ENCODE results near the gene RHOG. TPM values are rescaled to one million over a fixed set of nuclear protein-coding genes. Genes with fewer than 3 reads are reported as not detected.

The RHOG gene
- total RNA-seq, 1 donor from 2014 or later = 5.5 TPM

DNA sequence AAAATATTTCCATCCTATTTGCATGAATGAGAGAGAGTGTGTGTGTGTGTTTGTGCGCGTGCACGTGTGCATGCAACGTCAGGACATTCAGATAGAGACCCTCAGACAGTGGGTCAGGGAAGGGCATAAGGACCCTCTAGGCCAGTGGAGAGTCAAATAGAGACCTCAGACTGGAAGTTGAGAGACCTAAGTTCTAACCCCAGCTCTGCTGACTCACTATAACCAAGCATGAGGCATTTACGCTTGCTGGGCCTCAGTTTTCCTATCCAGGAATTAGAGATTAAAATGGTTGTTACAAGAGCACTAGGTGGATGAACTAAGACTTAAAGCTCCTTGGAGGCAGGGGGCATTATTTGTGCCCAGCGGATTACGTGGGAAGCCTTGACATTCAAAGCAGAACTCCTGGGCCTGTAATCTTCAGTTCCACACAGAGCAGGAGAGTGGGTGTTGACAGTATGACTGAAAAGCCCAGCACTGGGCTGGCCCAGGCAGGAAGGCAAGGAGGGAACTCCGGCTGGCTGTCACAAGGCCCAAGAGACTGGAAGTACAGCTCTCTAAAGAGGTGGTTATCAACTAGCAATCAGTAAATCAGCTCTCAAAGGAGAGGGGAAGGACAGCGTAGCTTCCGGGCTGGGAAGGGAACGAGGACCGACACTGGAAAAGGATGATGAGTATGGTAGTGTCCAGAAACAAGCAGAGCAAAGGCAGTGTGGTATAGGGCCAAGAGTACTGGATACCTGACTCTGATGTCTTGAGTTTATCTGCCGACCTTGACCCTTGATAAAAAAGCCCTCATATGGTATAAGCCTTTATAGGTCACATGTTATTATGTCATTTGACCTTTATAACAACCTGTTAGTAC is 9.2 kb downstream of the RHOG start:
- Histone ChIP-seq H3K36me3 (ENCODE audit: control insufficient read depth, insufficient read depth, low read length) (peaks cover 12% of the 10 kb centered on the region), H3K4me3 (ENCODE audit: low read depth, low read length) (no peak overlapping the region), H3K27me3 (ENCODE audit: control insufficient read depth, insufficient read depth, low read length) (no peaks in the 10 kb centered on the region)
- no peak for DNase-seq (ENCODE audit: low read depth)
- FAIRE-seq = no peak
- TF ChIP-seq, protein P1, sequence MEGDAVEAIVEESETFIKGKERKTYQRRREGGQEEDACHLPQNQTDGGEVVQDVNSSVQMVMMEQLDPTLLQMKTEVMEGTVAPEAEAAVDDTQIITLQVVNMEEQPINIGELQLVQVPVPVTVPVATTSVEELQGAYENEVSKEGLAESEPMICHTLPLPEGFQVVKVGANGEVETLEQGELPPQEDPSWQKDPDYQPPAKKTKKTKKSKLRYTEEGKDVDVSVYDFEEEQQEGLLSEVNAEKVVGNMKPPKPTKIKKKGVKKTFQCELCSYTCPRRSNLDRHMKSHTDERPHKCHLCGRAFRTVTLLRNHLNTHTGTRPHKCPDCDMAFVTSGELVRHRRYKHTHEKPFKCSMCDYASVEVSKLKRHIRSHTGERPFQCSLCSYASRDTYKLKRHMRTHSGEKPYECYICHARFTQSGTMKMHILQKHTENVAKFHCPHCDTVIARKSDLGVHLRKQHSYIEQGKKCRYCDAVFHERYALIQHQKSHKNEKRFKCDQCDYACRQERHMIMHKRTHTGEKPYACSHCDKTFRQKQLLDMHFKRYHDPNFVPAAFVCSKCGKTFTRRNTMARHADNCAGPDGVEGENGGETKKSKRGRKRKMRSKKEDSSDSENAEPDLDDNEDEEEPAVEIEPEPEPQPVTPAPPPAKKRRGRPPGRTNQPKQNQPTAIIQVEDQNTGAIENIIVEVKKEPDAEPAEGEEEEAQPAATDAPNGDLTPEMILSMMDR (IDR thresholded peaks at IDR 0.05; ENCODE audit: insufficient read depth, low read length, severe bottlenecking) = no peak

GRCh38 chr11:3830730-3831129 is 10.0 kb downstream of the RHOG start:
- Histone ChIP-seq H3K4me3 (ENCODE audit: low read depth, low read length) (no peak overlapping the region), H3K27me3 (ENCODE audit: control insufficient read depth, insufficient read depth, low read length) (no peaks in the 10 kb centered on the region), H3K36me3 (ENCODE audit: control insufficient read depth, insufficient read depth, low read length) (peaks cover 12% of the 10 kb centered on the region)
- TF ChIP-seq, protein P1 (IDR thresholded peaks at IDR 0.05; ENCODE audit: insufficient read depth, low read length, severe bottlenecking) = no peak
- FAIRE-seq = no peak
- no peak for DNase-seq (ENCODE audit: low read depth)

- TF ChIP-seq, protein P1 (IDR thresholded peaks at IDR 0.05; ENCODE audit: insufficient read depth, low read length, severe bottlenecking) = no peak
- DNase-seq (ENCODE audit: low read depth) = no peak
- H3K4me3 ChIP-seq (ENCODE audit: low read depth, low read length) = no peak overlapping the region
- H3K36me3 ChIP-seq (ENCODE audit: control insufficient read depth, insufficient read depth, low read length) = peaks cover 12% of the 10 kb centered on the region
- no peaks in the 10 kb centered on the region for H3K27me3 ChIP-seq (ENCODE audit: control insufficient read depth, insufficient read depth, low read length)
- FAIRE-seq = no peak
These were observed 10.7 kb downstream of the RHOG start for GRCh38 chr11:3830088-3830487.

GRCh38 chr11:3827434-3828186 is 13.1 kb downstream of the RHOG start:
- Histone ChIP-seq H3K4me3 (ENCODE audit: low read depth, low read length) (no peak overlapping the region), H3K36me3 (ENCODE audit: control insufficient read depth, insufficient read depth, low read length) (peaks cover 14% of the 10 kb centered on the region), H3K27me3 (ENCODE audit: control insufficient read depth, insufficient read depth, low read length) (no peaks in the 10 kb centered on the region)
- FAIRE-seq = no peak
- TF ChIP-seq, protein P1 (IDR thresholded peaks at IDR 0.05; ENCODE audit: insufficient read depth, low read length, severe bottlenecking) = no peak
- DNase-seq (ENCODE audit: low read depth) = no peak

- TF ChIP-seq, protein P1 (IDR thresholded peaks at IDR 0.05; ENCODE audit: insufficient read depth, low read length, severe bottlenecking) = no peak
- FAIRE-seq (no peak), DNase-seq (ENCODE audit: low read depth) (no peak)
- H3K4me3 ChIP-seq (ENCODE audit: low read depth, low read length) = no peak overlapping the region
- H3K27me3 ChIP-seq (ENCODE audit: control insufficient read depth, insufficient read depth, low read length) = no peaks in the 10 kb centered on the region
- H3K36me3 ChIP-seq (ENCODE audit: control insufficient read depth, insufficient read depth, low read length) = peaks cover 14% of the 10 kb centered on the region
These were observed 14.0 kb downstream of the RHOG start for GRCh38 chr11:3826721-3827120.

Measured in bronchial epithelial cell (primary cell).